Immature natural killer cell (primary cell): ENCODE results near the gene HS3ST1. TPM values are rescaled to one million over a fixed set of nuclear protein-coding genes. Genes with fewer than 3 reads are reported as not detected.
A peak's percentile ranks its signal among the peaks of the same experiment; 100 is the strongest.

Experiments used
- DNase-seq, 3 donors: peaks; one replicate each; pipeline ENCODE4 v3.0.0; 2022; ENCODE audit warnings: mixed read lengths in 1 of 3
- H3K27ac Mint-ChIP-seq, 6 donors: one replicate each; pipeline ENCODE4 v1.8.0; 2020; ENCODE audit warnings: mixed read lengths in 6 of 6, mild to moderate bottlenecking in 5 of 6, inconsistent platforms in 4 of 6, moderate library complexity in 3 of 6
- H3K27me3 Mint-ChIP-seq, 3 donors: one replicate each; pipeline ENCODE4 v1.8.0; 2020 to 2021; ENCODE audit warnings: low read depth in 3 of 3, mild to moderate bottlenecking in 3 of 3, mixed read lengths in 3 of 3, moderate library complexity in 3 of 3, inconsistent platforms in 1 of 3
- H3K36me3 Mint-ChIP-seq, 3 donors: one replicate each; pipeline ENCODE4 v1.8.0; 2020; ENCODE audit warnings: mixed read lengths in 3 of 3, inconsistent platforms in 2 of 3, mild to moderate bottlenecking in 2 of 3
- H3K4me1 Mint-ChIP-seq, 2 donors: one replicate each; pipeline ENCODE4 v1.8.0; 2020; ENCODE audit warnings: inconsistent platforms in 2 of 2, mild to moderate bottlenecking in 2 of 2, mixed read lengths in 2 of 2, moderate library complexity in 1 of 2
- H3K4me3 Mint-ChIP-seq, 5 donors: one replicate each; pipeline ENCODE4 v1.8.0; 2020; ENCODE audit warnings: mild to moderate bottlenecking in 5 of 5, mixed read lengths in 5 of 5, inconsistent platforms in 3 of 5, moderate library complexity in 3 of 5
- H3K9me3 Mint-ChIP-seq, 6 donors: one replicate each; pipeline ENCODE4 v1.8.0; 2020; ENCODE audit warnings: mild to moderate bottlenecking in 6 of 6, mixed read lengths in 6 of 6, inconsistent platforms in 4 of 6, moderate library complexity in 3 of 6
- polyA plus RNA-seq, 3 donors: library from polyadenylated mRNA; unstranded; fragments of 300-500 nt; fragmentation: Illumina TruSeq; gene quantifications; one replicate each; pipeline ENCODE4 v1.2.3, GENCODE V29; 2021

Gene HS3ST1
- under 1 TPM in 1 of 3 donors, not detected in 2; 0.03 TPM for polyA plus RNA-seq

DNA sequence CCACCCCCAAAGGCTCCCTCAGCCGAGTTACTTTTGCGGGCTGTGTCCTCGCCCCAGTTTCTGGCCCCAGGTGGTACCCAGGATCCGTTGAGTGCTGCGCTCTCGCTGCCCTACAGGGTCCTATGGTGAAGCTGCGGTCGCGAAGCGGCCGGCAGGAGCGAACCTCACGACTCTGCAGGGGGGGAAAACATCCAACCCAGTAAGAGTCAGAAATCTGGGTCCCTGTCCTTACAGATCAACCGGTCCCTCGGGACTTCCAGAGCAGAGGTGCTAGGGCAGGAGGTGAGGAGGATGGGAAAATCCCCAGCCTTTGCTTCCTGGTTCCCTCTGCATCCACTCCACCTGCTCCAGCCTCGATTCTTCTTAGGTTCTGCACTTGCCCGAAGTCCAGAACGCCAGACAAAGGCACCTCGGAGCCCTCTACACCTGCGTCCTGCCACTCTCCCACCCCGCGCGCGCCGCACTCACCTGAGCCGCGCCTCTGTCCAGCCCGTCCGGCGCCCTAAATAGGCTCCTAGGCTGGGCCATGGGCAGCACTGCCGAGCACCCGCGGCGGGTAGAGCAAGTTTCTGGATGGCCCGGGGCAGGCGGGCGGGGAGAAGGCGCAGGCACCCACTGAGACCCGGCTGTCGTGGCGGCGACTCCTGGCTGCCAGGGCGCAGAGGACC is at the start of gene HS3ST1:
Gene HS3ST1 (minus strand): TSS at position 664 of the 668 bp plus-strand sequence. CDS start 28,889 bp downstream, outside the sequence.
- peak within 1 kb of the TSS; percentile 50 to 75 (median 67) for H3K4me3 Mint-ChIP-seq
- no peaks in the 10 kb centered on the region for H3K36me3 Mint-ChIP-seq
- peaks cover 3 to 16% (median 6%) of the 10 kb centered on the region in 3 donors for H3K27me3 Mint-ChIP-seq
- peaks cover 13 to 19% of the 10 kb centered on the region in 2 donors for H3K4me1 Mint-ChIP-seq
- DNase-seq = peak in 1 of 3 donors; percentile 4
- no peak within 1 kb of the TSS for H3K27ac Mint-ChIP-seq
- H3K9me3 Mint-ChIP-seq = no peaks in the 10 kb centered on the region

DNA sequence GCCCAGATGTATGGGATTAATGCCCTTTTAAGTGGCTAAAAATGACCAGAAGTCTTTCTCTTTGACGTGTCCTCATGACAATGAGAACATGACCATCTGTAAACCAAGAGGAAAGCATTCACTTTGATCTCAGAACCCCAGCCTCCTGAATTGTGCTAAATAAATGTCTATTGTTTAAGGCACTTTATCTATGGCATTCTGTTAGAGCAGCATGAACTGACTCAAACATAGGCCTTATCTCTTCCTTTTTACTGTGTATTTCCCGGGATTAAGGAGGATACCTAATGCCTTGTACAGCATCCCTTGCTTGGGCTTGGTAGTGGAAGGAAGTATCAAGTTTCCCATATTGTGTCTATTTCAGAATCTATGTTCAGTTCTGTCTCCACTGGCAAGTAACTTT is 47.2 kb upstream of the HS3ST1 start:
- Mint-ChIP-seq H3K36me3 (peaks cover 3 to 16% (median 9%) of the 10 kb centered on the region in 3 donors), H3K27me3 (peaks cover 1 to 8% (median 2%) of the 10 kb centered on the region in 3 donors), H3K9me3 (peaks cover 0 to 2% (median 0%) of the 10 kb centered on the region in 6 donors), H3K27ac (no peak overlapping the region), H3K4me1 (peaks cover 23 to 25% of the 10 kb centered on the region in 2 donors), H3K4me3 (no peak overlapping the region)
- no peak for DNase-seq

DNA sequence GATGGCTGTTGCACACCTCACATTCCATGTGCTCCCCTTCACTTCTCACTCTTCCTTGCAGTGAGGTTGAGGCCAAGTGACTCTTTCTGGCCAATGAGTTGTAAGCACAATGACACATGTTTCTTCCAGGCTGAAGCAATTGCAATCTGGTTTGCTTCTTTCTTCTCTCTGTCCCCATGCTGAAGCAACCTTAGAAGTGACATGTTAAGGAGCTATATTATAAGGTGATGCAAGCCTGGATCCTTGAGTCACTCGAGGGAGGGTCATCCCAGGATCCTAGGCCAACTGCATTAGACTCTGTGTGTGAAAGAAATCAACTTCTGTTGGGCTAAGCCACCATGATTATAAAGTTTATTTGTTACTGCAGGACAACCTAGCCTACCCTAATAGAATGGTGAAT is 45.5 kb upstream of the HS3ST1 start:
- Mint-ChIP-seq H3K4me3 (no peak overlapping the region), H3K36me3 (peaks cover 3 to 12% (median 9%) of the 10 kb centered on the region in 3 donors)

DNA sequence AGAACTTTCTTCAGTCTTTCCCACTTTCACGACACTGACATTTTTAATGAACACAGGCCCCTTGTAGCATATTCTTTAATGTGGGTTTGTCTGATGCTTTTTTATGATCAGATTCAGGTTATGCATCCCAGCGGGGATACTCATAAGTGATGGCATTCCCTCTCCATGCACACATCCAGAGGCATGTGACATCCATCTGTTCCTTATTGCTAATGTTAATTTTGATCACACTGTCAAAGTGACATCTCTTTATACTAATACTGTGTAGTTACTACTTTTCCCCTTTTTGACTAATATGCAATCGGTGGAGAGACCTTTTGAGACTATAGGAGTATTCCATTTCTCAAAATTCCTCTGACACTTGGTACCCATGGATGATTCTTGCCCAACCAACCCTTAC is 43.8 kb upstream of the HS3ST1 start:
- H3K27me3 Mint-ChIP-seq = peaks cover 1 to 8% (median 2%) of the 10 kb centered on the region in 3 donors
- peak overlapping the region; percentile 52 to 92 (median 69) for H3K4me3 Mint-ChIP-seq
- H3K27ac Mint-ChIP-seq = peak overlapping the region; percentile 79 to 100 (median 90)
- peaks cover 32 to 39% of the 10 kb centered on the region in 2 donors for H3K4me1 Mint-ChIP-seq
- DNase-seq = no peak
- peaks cover 3 to 12% (median 9%) of the 10 kb centered on the region in 3 donors for H3K36me3 Mint-ChIP-seq
- H3K9me3 Mint-ChIP-seq = no peaks in the 10 kb centered on the region

More for the DNA sequence above, 45.5 kb upstream of the HS3ST1 start:
- Mint-ChIP-seq H3K27me3 (peaks cover 1 to 8% (median 2%) of the 10 kb centered on the region in 3 donors), H3K27ac (peak overlapping the region in 1 of 6 donors; percentile 3), H3K9me3 (peaks cover 0 to 2% (median 0%) of the 10 kb centered on the region in 6 donors), H3K4me1 (peaks cover 32 to 39% of the 10 kb centered on the region in 2 donors)
- DNase-seq = no peak

DNA sequence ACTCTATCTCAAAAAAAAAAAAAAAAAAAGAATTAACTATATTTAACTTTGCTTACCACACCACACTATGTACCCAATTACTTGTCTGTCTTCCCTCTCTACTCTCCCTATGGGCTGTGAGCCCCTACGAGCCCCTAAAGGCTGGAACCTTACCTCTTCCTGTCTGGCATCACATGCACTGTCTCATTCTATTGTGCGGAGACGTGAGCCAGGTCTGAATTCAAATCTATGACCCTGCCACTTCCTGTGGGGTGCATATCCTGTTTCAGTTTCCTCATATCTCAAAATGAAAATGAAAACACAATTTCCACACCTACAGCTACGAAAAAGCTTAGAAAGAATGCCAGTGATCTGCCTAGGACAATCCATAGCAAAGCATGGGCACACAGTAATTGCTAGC is 42.9 kb upstream of the HS3ST1 start:
- peak overlapping the region; percentile 91 to 100 (median 97) for H3K27ac Mint-ChIP-seq
- peaks cover 6 to 12% (median 9%) of the 10 kb centered on the region in 3 donors for H3K36me3 Mint-ChIP-seq
- H3K4me3 Mint-ChIP-seq = peak overlapping the region; percentile 86 to 95 (median 88)
- DNase-seq = peak; percentile 77 to 78 (median 77)
- no peaks in the 10 kb centered on the region for H3K9me3 Mint-ChIP-seq
- peaks cover 1 to 8% (median 2%) of the 10 kb centered on the region in 3 donors for H3K27me3 Mint-ChIP-seq
- H3K4me1 Mint-ChIP-seq = peaks cover 32 to 39% of the 10 kb centered on the region in 2 donors

DNA sequence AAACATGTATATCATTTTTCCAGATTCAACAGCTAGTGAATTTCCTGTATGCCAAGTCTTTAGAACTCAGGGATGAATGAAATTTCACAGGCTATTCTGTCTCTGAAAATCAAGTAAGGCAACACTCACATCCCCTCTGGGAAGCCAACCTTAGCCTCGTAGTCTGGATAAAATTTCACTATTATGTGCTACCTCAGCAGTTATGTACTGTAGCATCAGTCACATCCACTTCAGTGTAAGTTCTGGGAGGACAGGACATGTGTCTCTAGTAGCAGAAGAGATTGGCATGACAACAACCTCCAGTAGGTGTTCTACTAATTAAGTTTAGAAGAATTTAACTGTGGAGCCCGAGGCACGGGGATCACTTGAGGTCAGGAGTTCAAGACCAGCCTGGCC is 42.4 kb upstream of the HS3ST1 start:
- H3K4me1 Mint-ChIP-seq = peaks cover 32 to 39% of the 10 kb centered on the region in 2 donors
- H3K27me3 Mint-ChIP-seq = peaks cover 1 to 8% (median 2%) of the 10 kb centered on the region in 3 donors
- H3K9me3 Mint-ChIP-seq = no peaks in the 10 kb centered on the region
- peak overlapping the region; percentile 91 to 100 (median 97) for H3K27ac Mint-ChIP-seq
- peak in 1 of 3 donors; percentile 1 for DNase-seq
- peaks cover 6 to 12% (median 9%) of the 10 kb centered on the region in 3 donors for H3K36me3 Mint-ChIP-seq
- H3K4me3 Mint-ChIP-seq = peak overlapping the region; percentile 86 to 95 (median 88)

DNA sequence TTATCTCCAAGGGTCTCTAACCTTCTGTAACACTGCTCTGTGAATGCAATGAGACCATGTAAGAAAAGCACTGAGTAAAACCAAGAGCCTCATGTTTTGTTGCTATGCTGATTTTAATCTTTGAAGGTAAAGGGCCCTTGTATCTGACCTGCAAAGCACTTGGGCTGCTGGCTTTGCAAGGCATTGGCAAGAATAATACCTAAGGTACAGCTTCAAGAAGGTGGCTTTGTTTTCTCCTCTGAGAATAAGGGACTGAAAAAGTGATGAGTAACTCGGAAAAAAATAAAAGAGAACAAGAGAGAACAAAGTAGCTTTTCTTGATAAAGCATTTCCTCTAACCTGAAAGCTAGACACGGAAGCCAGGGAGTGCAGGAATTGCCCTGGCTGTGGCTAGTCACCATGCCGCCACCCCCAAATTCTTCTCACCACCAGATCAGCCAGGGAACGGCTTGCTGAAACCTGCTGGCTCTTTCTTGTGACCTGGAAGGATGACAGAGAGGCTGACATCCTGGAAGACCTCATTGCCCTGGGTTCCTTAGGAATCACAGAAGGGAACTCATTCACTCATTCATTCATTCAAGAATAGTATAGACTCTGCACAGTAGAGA is 41.8 kb upstream of the HS3ST1 start:
- Mint-ChIP-seq H3K36me3 (peaks cover 6 to 10% (median 9%) of the 10 kb centered on the region in 3 donors), H3K9me3 (no peaks in the 10 kb centered on the region), H3K4me1 (peaks cover 32 to 39% of the 10 kb centered on the region in 2 donors), H3K4me3 (peak overlapping the region; percentile 1 to 95 (median 88)), H3K27ac (peak overlapping the region; percentile 91 to 100 (median 97)), H3K27me3 (peaks cover 1 to 8% (median 2%) of the 10 kb centered on the region in 3 donors)
- DNase-seq = no peak

DNA sequence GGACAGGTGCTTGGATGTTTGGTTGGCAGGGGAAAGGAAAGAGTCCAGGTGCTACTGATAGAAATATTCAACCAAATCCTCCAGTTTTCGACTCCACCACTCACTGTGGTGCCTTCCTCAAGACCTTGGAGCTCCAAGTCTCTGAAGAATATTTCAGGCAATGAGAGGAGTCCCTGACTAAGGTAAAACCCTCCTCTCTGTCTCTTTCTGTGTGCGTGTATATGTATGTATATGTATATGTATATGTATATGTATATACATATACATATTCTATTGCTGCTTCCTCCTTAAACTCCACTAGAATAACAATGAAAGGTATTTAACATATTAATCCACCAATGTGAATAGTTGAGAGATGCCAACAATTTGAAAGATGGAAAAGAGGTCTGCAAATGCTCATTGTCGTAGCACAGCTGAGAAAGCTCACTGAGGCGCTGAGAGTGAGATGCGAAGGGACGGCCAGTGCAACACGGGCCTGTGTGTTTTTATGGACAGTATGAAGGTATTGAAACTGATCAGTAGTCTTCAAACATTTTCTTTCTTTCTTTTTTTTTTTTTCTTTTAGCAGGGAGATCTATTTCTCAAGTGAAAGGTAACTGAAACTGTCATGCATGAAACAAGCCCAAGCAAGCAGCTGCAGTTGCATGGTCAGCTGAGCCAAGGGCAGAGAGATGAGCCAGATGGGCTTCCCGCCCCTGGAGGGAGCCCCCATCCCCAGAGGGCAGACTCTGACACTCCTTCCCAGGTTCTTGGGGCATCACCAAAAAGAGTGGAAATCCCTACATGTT is 41.1 kb upstream of the HS3ST1 start:
- Mint-ChIP-seq H3K36me3 (peaks cover 6 to 9% (median 6%) of the 10 kb centered on the region in 3 donors), H3K27me3 (peaks cover 1 to 8% (median 2%) of the 10 kb centered on the region in 3 donors), H3K9me3 (no peaks in the 10 kb centered on the region), H3K4me3 (peak overlapping the region in 3 of 5 donors; percentile 27 to 95 (median 37)), H3K27ac (peak overlapping the region; percentile 91 to 100 (median 97)), H3K4me1 (peaks cover 32 to 39% of the 10 kb centered on the region in 2 donors)
- DNase-seq = no peak

DNA sequence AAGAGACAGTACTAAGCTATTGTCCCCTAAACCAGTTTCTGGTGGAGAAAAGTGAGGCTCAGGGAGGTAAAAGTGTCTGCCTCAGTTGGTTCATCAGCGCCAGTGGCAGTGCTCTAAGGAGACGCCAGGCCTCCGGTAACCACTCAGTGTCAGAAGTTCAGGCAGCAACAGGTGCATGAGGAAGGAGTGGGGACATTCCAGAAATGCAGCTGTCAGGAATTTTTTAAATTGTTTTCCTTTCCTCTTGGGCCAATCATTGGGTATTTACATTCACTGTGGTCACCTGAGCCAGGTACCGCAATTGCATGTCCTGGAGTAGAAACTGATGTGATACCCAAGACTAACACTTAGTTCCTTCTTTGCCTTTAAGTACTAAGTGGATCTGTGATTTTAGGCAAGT is 40.2 kb upstream of the HS3ST1 start:
- Mint-ChIP-seq H3K27me3 (peaks cover 1 to 4% (median 2%) of the 10 kb centered on the region in 3 donors), H3K36me3 (peaks cover 3 to 7% (median 6%) of the 10 kb centered on the region in 3 donors), H3K9me3 (no peaks in the 10 kb centered on the region), H3K4me3 (no peak overlapping the region), H3K4me1 (peaks cover 32 to 39% of the 10 kb centered on the region in 2 donors), H3K27ac (no peak overlapping the region)
- no peak for DNase-seq

DNA sequence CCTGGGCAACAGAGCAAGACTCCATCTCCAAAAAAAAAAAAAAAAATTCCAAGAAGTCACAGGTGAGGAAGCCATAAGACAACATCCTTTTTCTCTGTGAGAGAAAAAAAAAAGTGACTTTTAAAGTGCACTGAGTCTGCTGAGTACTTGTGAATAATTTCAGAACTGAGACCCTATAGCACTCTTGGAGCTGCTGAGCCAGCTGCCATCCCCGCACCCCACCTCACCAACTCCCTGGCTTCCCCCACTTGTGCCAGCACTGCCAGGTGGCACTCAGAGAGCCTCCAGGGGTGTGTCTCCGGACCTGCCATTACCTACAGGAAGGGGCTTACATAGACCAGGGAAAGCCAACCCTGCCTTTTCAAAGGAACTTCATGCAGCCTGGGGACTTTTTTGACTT is 39.2 kb upstream of the HS3ST1 start:
- peaks cover 3 to 7% (median 6%) of the 10 kb centered on the region in 3 donors for H3K36me3 Mint-ChIP-seq
- no peak overlapping the region for H3K27ac Mint-ChIP-seq
- H3K4me1 Mint-ChIP-seq = peaks cover 27 to 35% of the 10 kb centered on the region in 2 donors
- DNase-seq = no peak
- no peaks in the 10 kb centered on the region for H3K9me3 Mint-ChIP-seq
- H3K27me3 Mint-ChIP-seq = peaks cover 1 to 3% (median 2%) of the 10 kb centered on the region in 3 donors
- no peak overlapping the region for H3K4me3 Mint-ChIP-seq

DNA sequence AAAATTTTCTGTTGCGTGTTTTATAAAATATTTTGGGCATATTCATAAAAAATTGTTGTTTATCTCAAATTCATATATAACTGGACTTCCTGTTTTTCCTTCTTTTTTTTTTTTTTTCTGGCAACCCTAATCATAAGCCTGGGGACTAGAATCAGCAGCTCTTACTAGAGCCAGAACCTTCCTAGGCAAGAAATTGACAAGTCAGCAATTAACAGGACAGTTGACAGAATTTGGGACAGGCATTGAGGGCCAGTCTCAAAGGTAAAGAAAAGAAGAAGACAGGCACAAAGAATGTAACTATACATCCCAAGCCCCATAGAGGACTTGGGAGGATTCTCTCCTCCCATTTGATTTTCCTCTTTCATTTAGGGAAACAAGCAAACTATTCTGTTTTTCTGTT is 35.0 kb upstream of the HS3ST1 start:
- Mint-ChIP-seq H3K4me3 (no peak overlapping the region), H3K27ac (no peak overlapping the region), H3K27me3 (peaks cover 0 to 12% (median 2%) of the 10 kb centered on the region in 3 donors), H3K9me3 (peaks cover 6 to 21% (median 12%) of the 10 kb centered on the region in 6 donors), H3K36me3 (peaks cover 9 to 21% (median 12%) of the 10 kb centered on the region in 3 donors), H3K4me1 (no peaks in the 10 kb centered on the region)
- DNase-seq = no peak

DNA sequence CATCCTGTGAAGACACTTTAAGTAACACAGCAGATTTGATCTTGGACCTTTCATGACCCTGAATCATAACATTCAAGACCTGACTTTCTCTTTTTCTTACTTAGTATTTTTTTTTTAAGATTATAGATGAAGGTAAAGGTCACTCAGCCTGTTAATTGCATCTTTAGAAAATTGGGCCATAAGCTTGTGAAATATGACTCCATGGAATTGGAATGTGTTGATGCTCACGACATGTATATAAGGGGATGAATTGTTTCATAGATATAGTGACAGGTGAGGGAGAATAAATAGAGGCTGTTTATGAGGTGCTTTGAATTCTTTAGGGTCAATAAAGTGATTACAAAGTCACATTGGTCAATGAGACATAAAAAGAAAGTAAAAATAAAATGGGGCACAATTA is 27.7 kb upstream of the HS3ST1 start:
- no peak overlapping the region for H3K27ac Mint-ChIP-seq
- no peaks in the 10 kb centered on the region for H3K4me1 Mint-ChIP-seq
- peaks cover 9 to 26% (median 12%) of the 10 kb centered on the region in 3 donors for H3K36me3 Mint-ChIP-seq
- H3K27me3 Mint-ChIP-seq = peaks cover 0 to 16% (median 7%) of the 10 kb centered on the region in 3 donors
- DNase-seq = no peak
- H3K9me3 Mint-ChIP-seq = peaks cover 6 to 15% (median 10%) of the 10 kb centered on the region in 6 donors
- no peak overlapping the region for H3K4me3 Mint-ChIP-seq

DNA sequence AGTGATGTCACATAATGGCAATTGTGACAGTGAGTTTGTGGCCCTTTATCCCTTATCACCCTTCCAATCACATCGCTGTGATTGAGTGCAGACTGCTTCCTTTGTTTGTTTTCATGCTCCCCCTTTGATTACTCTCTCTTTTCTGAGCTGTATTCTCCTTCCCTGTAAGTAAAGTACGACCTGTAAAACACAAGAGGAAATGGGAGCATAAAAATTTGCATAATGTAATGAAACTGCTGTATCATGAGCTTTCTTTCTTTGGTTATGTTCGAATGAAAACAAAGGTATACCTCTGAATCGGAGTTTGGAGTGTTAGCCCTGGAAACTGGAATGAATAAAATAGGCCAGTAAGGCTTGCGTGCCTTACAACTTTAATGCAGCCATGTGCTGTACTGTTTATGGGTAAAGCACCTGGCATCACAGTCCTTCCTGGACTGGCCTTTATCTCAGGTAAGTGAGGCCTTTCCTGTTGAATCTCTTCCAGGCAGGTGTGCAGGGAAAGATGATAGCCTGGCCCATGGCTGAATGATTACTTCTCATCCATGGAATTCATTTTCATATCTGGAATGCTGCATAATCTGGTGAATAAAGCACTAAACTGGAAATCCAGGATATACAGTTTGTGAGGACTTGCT is 26.6 kb upstream of the HS3ST1 start:
- DNase-seq = no peak
- H3K27me3 Mint-ChIP-seq = peaks cover 0 to 13% (median 9%) of the 10 kb centered on the region in 3 donors
- peaks cover 2 to 8% (median 4%) of the 10 kb centered on the region in 6 donors for H3K9me3 Mint-ChIP-seq
- H3K4me1 Mint-ChIP-seq = no peaks in the 10 kb centered on the region
- H3K4me3 Mint-ChIP-seq = no peak overlapping the region
- H3K36me3 Mint-ChIP-seq = peaks cover 3 to 20% (median 7%) of the 10 kb centered on the region in 3 donors
- H3K27ac Mint-ChIP-seq = no peak overlapping the region
